HG02970 (cell line): ENCODE measurements around the gene TNFRSF14.

Experiments
- ATAC-seq: cut with Tn5 transposase; IDR thresholded peaks from one replicate; pipeline ENCODE4 v1.9.1; 2021; ENCODE audit warnings: mild to moderate bottlenecking, moderate library complexity, moderate number of reproducible peaks; ENCODE audit not compliant: unreplicated experiment, low FRiP score

The TNFRSF14 gene

GRCh38 chr1:2556277-2556677 lies at the start of gene TNFRSF14:
Gene TNFRSF14, plus strand, starts transcription at chr1:2556371. Its CDS starts 294 bp downstream, at chr1:2556665.
- ATAC-seq: peak; percentile 23

DNA sequence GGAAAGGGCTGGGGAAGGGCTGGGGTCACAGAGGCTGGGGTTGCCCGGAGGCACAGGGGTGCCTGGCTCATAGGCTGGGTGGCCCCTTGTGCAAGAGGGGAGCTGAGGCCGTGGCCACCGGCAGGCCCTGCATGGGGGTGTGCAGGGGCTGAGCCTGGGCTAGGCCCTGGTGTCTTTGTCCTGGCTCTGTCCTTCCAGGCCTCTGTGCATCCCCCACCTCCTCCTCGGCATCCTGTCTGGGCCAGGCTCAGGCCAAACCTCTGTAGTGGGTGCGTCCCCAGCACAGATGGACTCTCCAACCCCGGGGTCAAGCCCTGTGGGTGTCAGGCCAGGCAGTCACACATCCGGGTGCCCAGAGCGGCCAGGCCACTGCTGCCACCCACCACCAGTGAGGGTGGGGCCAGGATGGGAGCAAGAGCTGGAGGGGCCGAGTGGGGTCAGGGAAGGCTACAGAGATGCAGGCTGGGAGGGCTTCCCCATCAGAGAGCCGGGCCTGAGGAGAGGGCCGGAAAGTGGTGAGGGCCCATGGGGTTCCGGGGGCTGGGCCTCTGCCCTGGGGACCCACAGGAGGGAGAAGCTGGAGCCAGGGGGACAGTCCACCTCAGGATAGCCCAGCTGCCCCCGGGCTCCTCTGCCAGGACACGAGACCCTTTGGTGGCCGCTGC lies 49.1 kb upstream of the TNFRSF14 start:
- no peak for ATAC-seq

- no peak for ATAC-seq
Measured at GRCh38 chr1:2507744-2508155, 48.4 kb upstream of the TNFRSF14 start.

DNA sequence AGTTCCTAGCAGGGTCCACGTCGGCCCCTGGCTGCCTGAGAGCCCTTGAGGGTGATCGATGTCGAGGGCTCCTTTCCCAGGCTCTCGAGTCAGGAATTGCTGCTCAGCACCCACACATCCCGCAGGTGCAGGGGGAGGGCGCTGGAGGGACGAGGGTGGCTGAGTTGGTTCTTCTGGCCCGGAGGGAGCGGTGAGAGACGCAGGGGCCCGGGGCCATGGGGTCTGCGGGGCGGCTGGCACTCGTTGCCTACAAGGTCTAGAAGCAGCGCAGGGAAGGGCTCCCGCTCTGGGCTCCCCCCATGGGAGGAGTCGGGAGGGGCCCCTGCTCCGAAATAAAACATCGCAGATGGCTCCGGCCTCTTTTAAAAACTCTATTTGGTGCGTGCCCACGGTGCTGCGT lies 48.0 kb upstream of the TNFRSF14 start:
- ATAC-seq: no peak

DNA sequence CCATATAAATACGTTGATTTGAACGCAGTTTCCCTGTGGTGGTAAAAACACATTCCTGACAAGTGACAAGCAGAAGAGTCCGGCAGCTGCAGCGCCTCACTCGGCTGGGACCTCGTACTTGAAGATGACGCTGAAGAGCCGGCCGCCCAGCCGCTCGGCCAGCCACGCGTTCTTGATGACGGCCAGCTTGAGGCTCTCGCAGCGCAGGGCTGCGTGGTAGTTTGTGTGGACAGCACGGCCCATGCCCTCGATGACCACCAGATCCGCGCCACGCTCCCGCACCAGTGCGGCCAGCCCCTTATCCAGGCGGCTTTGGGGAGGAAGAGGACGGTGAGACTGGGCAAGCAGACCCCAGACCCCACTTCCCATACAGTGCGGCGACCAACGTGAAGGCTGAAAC lies 47.4 kb upstream of the TNFRSF14 start:
- no peak for ATAC-seq

GRCh38 chr1:2509589-2509988 lies 46.6 kb upstream of the TNFRSF14 start:
- ATAC-seq: no peak

DNA sequence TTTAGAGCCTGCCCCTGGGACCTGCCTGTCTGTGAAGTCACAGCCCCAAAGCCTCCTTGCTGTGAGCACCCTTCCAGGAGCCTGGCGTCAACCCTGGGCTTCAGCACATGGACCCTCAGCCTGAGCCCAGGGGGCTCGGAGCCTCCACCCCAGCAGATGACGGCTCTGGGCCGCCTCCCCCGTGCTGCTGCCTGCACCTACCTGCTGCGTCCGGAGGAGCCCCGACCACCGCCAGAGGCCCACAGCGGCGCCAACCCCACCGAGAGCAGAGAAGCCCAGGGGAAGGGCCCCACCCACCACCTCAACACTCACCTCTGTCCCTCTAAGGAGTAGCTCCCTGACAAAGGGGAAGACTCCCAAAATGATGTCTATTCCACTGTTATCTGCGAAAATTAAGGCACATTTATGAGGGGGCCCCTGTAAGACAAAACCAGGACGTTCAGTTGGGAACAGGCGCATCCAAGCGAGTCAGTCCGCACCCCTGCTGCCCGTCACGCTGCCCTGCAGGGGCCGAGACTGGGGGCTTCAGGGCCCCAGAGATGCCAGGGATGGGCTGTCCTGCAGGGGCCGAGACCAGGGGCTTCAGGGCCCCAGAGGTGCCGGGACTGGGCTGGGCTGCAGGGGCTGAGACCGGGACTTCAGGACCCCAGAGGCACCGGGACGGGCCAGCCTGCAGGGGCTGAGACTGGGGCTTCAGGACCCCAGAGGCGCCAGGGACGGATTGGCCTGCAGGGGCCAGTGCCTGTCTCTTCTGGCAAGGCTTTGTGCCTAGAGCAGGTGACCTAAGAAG lies 45.6 kb upstream of the TNFRSF14 start:
- ATAC-seq: no peak

- no peak for ATAC-seq
Measured at GRCh38 chr1:2512862-2513421, 43.2 kb upstream of the TNFRSF14 start.

GRCh38 chr1:2513939-2514652 lies 42.1 kb upstream of the TNFRSF14 start:
- no peak for ATAC-seq

DNA sequence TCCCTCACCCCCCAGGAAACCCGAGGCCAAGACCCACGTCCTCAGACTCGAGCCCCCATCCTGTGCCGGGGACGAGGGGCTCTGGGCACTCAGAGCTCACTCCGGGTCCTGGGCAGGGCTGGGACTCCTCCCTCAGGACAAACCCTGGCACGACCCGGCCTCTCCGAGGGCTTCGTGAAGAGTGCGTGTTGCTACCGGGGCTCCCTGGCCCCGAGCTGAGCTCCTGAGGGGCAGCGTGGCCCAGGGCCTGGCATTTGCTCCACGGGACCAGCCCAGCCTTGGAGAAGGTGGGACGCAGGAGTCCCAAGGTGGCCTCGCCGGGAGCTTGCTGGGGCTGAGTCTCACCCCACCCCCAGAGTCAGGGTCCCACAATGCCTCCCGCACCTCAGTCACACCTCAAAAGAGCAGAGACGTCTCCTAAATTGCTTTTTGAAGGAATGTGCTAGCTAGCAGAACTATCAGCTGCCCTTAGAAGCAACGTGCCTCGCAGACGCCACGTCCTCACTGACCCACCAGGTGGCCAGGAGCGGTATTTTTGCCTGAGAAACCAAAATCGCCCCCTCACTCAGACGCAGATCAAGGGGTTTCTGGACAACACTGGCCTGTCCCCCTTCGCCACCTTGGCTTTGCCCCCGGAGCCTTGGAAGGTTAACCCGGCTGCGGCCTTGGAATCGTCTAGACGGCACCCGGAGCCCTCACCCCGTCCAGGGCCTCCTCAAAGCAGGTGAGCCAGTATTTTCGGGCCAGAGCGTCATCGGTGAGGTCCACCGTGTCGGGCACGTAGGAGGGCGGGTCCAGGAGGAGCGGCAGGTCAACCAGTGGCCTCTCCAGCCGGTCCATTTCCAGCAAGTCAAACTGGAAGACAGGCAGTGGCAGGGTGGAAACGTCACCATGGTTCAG lies 41.1 kb upstream of the TNFRSF14 start:
- no peak for ATAC-seq

DNA sequence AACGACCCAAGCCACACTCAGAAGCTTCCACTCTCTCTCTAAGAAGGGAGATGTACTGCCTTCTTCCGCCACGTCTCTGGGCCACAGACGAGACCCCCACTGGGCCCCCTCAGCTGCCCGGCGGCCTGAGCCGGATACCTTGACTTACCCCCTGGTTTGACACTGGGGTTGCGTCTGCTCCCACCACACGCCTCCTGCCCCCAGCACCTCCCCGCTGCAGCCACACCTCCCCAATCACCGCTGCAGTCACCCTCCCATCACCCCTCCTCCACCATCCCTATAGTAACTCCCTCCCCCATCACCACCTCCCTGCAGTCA lies 40.4 kb upstream of the TNFRSF14 start:
- no peak for ATAC-seq

- ATAC-seq: no peak
Measured at GRCh38 chr1:2516124-2516523, 40.0 kb upstream of the TNFRSF14 start.

GRCh38 chr1:2516946-2517345 lies 39.2 kb upstream of the TNFRSF14 start:
- ATAC-seq: no peak

DNA sequence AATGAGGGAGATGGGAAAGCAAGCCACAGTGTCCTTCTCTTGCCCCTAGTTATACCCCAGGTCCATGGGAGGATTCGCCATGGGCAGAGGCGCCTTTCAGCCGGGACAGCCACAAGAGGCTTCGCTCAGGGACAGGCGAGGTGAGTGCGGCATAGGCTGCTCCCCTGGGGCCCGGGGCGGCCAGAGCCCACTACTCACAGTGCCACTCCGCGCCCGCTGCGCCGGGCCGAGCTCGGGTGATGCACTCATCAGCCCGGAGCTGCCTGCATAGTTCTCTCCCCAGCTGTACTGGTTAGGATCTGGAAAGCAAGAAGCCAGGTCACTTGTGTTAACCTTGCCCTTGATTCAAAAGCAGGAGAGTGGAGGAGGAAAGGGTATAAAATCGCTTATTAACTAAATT lies 38.2 kb upstream of the TNFRSF14 start:
- no peak for ATAC-seq

DNA sequence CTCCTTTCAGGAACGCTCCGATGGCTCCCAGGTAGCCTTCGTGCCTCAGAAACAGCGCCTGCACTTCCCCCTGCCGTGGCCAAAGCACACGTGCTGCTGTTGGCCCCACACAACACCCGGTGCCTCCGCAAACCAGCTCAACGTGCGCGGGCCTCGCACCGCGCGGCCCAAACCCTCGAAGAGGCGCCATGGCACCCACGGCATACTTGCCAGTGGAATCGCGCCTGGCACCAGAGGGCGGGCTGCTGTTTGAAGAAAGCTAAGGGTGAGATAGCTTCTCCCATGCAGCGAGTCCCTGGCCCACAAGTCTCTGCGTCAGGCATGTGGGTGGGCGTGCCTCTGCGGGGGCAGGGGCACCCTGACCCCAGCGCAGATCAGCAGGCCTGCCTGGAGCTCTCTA lies 37.6 kb upstream of the TNFRSF14 start:
- ATAC-seq: no peak

- no peak for ATAC-seq
Measured at GRCh38 chr1:2519029-2519685, 37.0 kb upstream of the TNFRSF14 start.

DNA sequence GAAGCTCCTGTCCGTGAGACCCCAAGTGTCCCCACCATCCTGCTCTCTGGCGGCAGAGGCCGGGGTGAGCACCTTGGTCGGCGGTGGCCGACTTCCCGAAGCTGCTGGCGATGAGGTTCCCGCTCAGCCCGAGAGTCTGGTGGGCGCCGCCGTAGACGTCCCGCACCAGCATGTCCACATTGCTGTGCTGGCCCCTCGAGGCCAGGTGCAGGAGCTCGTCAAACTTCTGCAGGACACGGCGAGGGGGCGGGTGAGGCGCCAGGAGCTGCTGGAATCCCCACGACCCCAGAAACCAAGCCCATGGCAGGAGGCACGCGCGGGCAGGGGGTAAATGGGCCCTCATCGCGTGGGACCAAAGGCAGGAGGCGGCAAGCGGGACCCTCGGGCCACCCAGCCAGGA lies 36.4 kb upstream of the TNFRSF14 start:
- no peak for ATAC-seq

- no peak for ATAC-seq
Measured at GRCh38 chr1:2520206-2520605, 36.0 kb upstream of the TNFRSF14 start.

- no peak for ATAC-seq
Measured at GRCh38 chr1:2520806-2521205, 35.4 kb upstream of the TNFRSF14 start.

GRCh38 chr1:2522230-2522629 lies 33.9 kb upstream of the TNFRSF14 start:
- ATAC-seq: no peak
